HG03565 (cell line): ENCODE measurements around the gene SH3BP1.
A peak's percentile ranks its signal among the peaks of the same experiment; 100 is the strongest.

ENCODE experiments used
- ATAC-seq: cut with Tn5 transposase; IDR thresholded peaks from one replicate; pipeline ENCODE4 v1.9.1; 2021; ENCODE audit warnings: mild to moderate bottlenecking, moderate library complexity; ENCODE audit not compliant: unreplicated experiment

SH3BP1 gene

GRCh38 chr22:37658133-37659065 is 18.9 kb downstream of the SH3BP1 start, which contains the start of gene PDXP:
Gene PDXP, plus strand, starts transcription at chr22:37658723. Its CDS starts 60 bp downstream, at chr22:37658783.
- peak; percentile 70 for ATAC-seq

DNA sequence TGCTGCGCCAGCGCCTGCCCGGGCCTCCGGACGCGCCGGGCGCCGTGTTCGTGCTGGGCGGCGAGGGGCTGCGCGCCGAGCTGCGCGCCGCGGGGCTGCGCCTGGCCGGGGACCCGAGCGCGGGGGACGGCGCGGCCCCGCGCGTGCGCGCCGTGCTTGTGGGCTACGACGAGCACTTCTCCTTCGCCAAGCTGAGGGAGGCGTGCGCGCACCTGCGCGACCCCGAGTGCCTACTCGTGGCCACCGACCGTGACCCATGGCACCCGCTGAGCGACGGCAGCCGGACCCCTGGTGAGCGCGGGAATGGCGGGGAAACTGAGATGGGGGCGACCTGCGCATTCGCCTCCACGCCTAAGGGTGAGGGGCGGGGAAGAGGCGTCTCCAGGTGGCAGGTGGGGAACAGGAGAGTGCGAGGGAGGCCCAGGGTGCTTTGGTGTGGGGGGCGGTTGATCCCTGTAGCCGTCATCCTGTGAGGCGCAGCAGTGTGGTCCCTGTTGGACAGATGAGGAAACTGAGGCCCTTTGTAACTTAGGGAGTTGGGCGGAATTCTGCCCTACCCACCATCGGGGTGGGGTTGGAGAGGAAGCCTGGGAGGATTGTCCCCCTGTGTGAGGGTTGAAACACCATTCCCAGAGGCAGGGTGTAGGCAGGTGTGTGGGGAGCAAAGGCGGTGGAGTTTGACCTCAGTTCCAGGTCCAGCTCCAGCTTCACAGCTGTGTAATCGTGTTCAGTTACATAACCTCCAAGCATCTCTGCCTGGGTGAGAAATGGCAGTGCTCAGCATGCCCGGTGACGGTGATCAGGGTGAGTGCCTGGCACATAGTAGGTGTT is 19.8 kb downstream of the SH3BP1 start:
- ATAC-seq: peak; percentile 3

DNA sequence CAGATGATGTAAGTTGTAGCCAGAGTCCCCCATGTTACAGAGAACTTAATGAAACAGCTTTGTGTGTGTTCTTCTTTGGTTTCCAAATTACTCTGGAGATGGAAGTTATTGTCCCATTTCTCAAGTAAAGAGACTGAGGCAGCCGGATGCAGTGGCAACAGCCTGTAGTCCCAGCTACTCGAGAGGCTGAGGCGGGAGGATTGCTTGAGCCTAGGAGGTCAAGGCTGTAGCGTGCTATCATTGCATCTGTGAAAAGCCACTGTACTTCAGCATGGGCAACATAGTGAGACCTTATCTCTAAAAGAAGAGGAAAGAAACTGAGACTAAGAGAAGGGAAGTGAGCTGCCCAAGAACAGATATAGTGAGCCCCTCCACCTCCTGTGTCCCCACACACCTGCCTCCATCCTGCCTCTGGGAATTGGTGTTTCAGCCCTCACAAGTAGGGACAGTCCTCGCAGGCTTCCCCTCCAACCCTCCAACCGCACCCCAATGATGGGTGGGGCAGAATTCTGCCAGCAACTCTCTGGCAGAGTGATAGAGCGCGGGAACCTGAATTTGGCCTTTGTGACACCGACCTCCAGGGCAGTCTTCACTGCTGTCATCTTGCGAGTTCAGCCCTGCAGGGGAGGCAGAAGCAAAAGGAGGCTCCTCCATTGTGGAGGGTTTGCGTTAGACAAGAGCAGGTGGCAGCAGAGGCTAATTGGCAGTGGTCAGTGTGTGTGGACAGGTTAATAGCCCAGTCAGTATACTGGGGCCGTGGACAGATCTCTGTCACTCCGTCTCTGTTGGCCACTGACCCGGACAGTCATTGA is 20.6 kb downstream of the SH3BP1 start:
- ATAC-seq: no peak

DNA sequence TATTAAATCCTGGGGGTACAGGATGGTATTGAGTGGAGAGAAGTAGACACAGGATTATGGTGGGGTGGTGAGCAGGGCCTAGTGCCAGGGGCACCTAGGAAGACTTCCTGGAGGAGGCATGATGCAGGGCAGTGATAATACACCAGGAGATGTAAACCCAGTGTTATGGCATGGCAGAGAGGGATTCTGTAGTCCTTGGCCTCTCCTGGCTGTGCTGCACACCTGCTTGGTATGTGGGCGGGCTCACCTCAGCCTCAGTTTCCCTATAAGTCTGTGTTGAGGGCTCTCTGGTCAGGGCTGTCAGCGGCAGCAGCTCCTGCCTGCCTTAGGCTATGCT is 21.2 kb downstream of the SH3BP1 start:
- ATAC-seq: no peak

DNA sequence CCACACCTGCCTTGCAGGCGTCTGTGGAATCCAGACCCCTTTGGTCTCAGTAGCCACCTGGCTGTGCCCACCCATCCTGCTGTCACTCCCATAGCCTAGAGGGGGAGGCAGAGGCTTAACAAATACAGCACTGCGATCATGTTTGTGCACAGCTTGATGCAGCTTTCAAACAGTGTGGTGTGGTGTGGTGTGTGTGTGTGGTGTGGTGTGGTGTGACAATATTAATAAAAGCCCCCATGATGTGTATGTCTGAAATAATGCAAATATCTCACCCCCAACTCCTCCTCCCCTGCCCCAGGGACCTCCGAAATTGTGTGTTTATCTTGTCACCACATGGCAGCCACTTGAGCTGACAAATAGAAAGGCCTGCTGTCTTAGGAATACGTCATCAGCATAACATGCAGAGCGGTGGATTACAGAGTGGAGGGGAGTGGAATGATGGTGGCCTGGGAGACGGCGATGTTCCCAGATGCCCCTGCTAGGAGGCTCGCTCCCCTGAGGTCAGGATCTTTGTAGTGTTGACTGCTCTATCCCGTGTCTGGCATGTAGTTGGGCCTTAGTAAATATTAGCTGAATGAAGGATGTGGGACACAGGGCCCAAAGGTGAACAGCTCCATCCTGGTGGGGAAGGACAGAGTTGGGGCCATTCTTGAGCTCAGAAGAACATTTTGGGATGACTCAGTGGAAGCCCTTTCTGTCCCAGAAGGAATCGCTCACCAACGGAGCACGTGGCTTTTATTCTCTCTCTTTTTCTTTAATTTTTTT is 21.9 kb downstream of the SH3BP1 start:
- no peak for ATAC-seq

- ATAC-seq: no peak
These were observed 22.6 kb downstream of the SH3BP1 start for GRCh38 chr22:37662039-37662438.

DNA sequence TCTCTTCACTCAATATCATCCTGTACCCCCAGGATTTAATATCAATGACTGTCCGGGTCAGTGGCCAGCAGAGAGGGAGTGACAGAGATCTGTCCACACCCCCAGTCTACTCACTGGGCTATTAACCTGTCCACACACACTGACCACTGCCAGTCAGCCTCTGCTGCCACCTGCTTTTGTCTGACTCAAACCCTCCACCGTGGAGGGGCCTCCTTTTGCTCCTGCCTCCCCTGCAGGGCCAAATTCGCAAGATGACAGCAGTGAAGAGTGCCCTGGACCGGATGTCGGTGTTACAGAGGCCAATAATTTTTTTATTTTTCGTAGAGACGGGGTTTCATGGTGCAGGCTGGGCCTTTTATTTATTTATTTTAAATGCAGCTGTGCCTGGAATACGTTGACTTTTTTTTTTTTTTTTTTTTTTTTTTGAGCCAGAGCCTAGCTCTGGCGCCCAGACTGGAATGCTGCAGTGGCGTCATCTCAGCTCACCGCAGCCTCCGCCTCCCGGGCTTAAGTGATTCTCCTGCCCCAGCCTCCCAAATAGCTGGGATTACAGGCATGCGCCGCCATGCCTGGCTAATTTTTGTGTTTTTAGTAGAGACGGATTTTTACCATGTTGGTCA is 24.2 kb downstream of the SH3BP1 start:
- ATAC-seq: no peak

DNA sequence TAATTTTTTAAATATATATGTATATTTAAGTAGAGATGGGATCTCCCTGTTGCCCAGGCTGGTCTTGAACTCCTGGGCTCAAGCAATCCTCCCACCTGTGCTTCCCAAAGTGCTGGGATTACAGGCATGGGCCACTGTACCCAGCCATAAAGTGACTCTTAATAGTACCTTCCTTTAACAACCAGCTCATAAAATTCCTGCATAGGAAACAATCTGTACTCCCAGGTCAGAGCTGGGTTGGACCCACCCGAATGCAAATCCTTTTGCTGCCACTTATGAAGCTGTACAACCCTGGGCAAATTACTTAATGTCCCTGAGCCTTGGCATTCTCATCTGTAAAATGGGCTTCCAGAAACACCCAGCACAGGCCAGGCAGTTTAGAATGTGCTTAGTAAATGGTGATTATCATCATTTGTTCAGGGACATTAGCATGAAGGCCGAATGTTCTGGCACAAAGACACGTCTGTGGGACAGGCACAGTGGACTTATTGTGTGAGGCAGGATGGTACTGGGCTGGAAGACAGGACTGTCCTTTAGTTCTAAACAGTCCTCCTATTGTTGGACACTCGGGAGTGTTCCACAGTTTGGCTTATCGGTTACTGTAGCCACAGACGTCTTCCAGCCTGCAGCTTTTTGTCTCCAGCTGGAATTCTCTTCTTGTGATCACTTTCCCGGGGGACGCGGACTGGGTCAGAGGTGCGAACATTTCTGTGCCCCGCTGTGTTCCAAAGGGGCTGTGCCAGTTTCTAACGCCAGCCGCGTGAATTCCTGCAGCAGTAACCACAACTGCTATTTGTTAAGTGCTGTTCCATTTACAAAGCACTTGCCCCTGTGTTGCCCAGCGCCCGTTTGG is 25.0 kb downstream of the SH3BP1 start:
- no peak for ATAC-seq

DNA sequence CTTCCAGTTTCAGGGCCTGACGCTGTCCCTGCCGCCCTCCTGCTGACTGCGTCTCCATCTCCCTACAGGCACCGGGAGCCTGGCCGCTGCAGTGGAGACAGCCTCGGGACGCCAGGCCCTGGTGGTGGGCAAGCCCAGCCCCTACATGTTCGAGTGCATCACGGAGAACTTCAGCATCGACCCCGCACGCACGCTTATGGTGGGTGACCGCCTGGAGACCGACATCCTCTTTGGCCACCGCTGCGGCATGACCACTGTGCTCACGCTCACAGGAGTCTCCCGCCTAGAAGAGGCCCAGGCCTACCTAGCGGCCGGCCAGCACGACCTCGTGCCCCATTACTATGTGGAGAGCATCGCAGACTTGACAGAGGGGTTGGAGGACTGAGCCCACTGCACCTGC is 26.0 kb downstream of the SH3BP1 start:
- no peak for ATAC-seq

- ATAC-seq: no peak
These were observed 30.1 kb downstream of the SH3BP1 start for GRCh38 chr22:37669586-37669985.

DNA sequence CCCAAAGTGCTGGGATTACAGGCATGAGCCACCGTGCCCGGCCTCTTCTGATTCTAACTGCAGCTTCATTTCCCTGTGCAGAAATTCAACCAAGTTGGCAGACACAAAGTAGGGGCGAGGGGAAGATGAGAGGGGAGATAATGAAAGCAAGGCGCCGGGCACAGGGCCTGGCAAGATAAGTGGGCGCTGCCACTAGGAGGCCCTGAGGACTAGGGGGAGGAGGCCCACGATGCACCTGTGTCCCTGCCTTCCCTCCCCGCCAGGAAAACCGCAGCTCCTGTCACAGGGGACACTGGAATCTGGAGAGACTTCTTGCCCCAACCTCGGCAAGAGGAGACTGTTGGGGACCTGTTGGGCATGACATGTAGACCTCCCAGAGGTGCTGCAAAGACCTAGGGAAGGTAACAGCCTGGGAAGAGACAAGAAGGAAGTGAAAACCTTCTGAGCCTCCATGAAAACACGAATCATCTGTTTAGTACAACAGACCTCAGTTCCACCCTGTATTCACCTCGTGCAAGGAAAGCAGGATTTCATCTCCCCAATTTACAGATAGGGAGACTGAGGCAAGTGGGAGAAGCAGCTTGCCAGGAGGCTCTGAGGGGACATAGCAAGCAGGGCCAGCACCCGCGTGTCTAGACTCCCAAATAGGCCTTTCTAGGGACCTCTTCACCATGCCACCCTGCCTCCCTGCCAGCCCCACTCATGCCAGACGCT is 32.9 kb downstream of the SH3BP1 start:
- no peak for ATAC-seq

DNA sequence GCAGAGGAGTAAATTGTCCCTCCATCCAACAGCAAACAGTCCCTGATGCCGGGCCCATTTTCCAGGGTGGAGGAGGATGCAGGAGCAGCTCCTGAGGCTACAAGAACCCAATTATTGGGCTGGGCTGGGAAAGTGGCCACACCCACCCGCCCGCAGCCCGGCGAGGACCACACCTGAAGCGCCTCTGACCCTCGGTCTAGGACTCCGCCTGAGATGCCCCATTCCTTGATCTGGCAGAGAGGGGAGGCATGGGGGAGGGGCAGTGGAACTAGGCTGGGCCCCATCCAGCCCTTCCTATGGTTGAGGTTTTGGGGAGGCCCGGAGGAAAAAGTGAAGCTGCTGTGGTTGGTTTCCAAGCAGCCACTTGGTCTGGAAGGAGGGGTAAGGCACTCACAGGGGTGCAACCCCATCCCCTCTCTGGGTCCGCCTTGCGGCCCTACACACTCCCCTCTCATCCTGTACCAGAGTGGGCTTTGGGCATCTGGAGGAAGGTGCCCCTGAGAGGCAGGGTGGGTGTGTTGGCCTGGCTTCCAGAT is 33.5 kb downstream of the SH3BP1 start:
- ATAC-seq: no peak

DNA sequence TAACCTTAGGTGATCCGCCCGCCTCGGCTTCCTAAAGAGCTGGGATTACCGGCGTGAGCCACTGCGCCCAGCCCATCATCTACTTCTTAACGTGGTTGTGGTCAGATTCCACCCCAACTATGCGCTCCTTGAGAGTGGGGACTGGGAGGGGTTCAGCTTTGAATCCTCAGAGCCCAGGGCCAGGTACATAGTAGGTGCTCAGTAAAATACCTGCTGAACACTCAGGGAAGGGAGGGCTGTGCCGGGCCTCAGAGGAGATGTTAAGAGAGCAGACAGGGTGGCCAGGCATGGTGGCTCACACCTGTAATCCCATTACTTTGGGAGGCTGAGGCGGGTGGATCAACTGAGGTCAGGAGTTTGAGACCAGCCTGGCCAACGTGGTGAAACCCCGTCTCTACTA is 34.8 kb downstream of the SH3BP1 start:
- no peak for ATAC-seq

GRCh38 chr22:37674951-37675929 is 35.8 kb downstream of the SH3BP1 start, which contains the start of gene LGALS1:
Gene LGALS1, plus strand, starts transcription at chr22:37675636. Its CDS starts 67 bp downstream, at chr22:37675703.
- peak; percentile 30 for ATAC-seq

GRCh38 chr22:37675930-37676735 is 36.7 kb downstream of the SH3BP1 start:
- no peak for ATAC-seq
